HCT116 (cell line): ENCODE measurements around the gene CERT1. TPM values are rescaled to one million over a fixed set of nuclear protein-coding genes. Genes with fewer than 3 reads are reported as not detected.

ENCODE experiments used
- ATAC-seq: fragments of 200-7000 bp; cut with Tn5 transposase; 2 replicates; pipeline ENCODE4 v1.9.1; 2020; ENCODE audit warnings: mild to moderate bottlenecking, moderate library complexity
- BruUV-seq: library from RNA; stranded (reverse); fragments of 400-500 nt; replicated peaks from 2 replicates; lab custom pipeline; 2021; lab: Mats Ljungman, UMichigan
- CTCF ChIA-PET: fragments of 300-600 bp; sonication (Branson Sonifier 250); formaldehyde crosslinking; loops from one replicate; lab custom pipeline; 2021; ENCODE audit warnings: antibody characterized with exemption; lab: Charles Lee
- POLR2A ChIA-PET: fragments of 300-600, 350-600 bp; sonication (Branson Sonifier 250); formaldehyde crosslinking; loops from one replicate; lab custom pipeline; 2021; ENCODE audit warnings: antibody characterized with exemption; lab: Charles Lee
- RAD21 ChIA-PET, 2 experiments: fragments of 300-600 bp; sonication (Branson Sonifier 250); formaldehyde crosslinking; loops; one replicate each; lab custom pipeline; 2023; ENCODE audit warnings: low total read pairs in 2 of 2; ENCODE audit not compliant: uncharacterized antibody in 2 of 2, unreplicated experiment in 2 of 2, low non-redundant PET in 1 of 2; lab: Charles Lee
- DNase-seq: peaks from one replicate; pipeline ENCODE4 v3.0.0-alpha.2; 2010; ENCODE audit warnings: low read depth, low spot score
- H2AFZ ChIP-seq: fragments of 200-600 bp; shearing (Covaris generic), sonication (generic); 2 replicates; pipeline ENCODE4 v1.6.1; 2017; ENCODE audit warnings: low read depth, mixed run types, mixed read lengths, antibody characterized with exemption, low read length; ENCODE audit not compliant: poor library complexity, severe bottlenecking
- H3K27ac ChIP-seq: 2 replicates; pipeline ENCODE4 v1.5.1; 2012; ENCODE audit warnings: low read depth, low read length
- H3K27me3 ChIP-seq: fragments of 200-600 bp; sonication (generic); 2 replicates; pipeline ENCODE4 v1.6.1; 2016; ENCODE audit warnings: mixed run types, low read length, mixed read lengths; ENCODE audit not compliant: insufficient read depth
- H3K36me3 ChIP-seq, 2 experiments: fragments of 200-500 bp in 1 of 2; fragments of 200-600 bp in 1 of 2; sonication (Bioruptor generic) in 1 of 2; sonication (generic) in 1 of 2; 2 replicates each; pipeline versions ENCODE4 v1.5.1 to v1.6.1; 2014 to 2016; ENCODE audit warnings: low read length in 2 of 2, inconsistent platforms in 1 of 2, mixed read lengths in 1 of 2, mixed run types in 1 of 2; ENCODE audit not compliant: insufficient read depth in 2 of 2, control insufficient read depth in 1 of 2
- H3K4me1 ChIP-seq, 2 experiments: fragments of 200-600 bp in 1 of 2; sonication (generic) in 1 of 2; 2 replicates each; pipeline versions ENCODE4 v1.5.1 to v1.6.1; 2012 to 2017; ENCODE audit warnings: low read length in 2 of 2, inconsistent platforms in 1 of 2, mild to moderate bottlenecking in 1 of 2, mixed read lengths in 1 of 2, mixed run types in 1 of 2, moderate library complexity in 1 of 2; ENCODE audit not compliant: insufficient read depth in 2 of 2, control insufficient read depth in 1 of 2
- H3K4me2 ChIP-seq: fragments of 200-600 bp; sonication (generic); 2 replicates; pipeline ENCODE4 v1.6.1; 2017; ENCODE audit warnings: mixed run types, low read length, mixed read lengths
- H3K4me3 ChIP-seq, 2 experiments: fragments of 200-600 bp in 1 of 2; sonication (generic) in 1 of 2; replicated peaks in 1 of 2; 2 replicates each; pipeline ENCODE4 v1.5.1; 2011 to 2016; ENCODE audit warnings: low read length in 2 of 2, control low read depth in 1 of 2, low read depth in 1 of 2, mild to moderate bottlenecking in 1 of 2, mixed read lengths in 1 of 2, mixed run types in 1 of 2
- H3K79me2 ChIP-seq: fragments of 200-600 bp; sonication (generic); 2 replicates; pipeline ENCODE4 v1.6.1; 2017; ENCODE audit warnings: mild to moderate bottlenecking, mixed run types, low read length, moderate library complexity, mixed read lengths; ENCODE audit not compliant: insufficient read depth
- H3K9ac ChIP-seq: fragments of 200-600 bp; sonication (generic); 2 replicates; pipeline ENCODE4 v1.6.1; 2016; ENCODE audit warnings: low read length, mixed read lengths
- H3K9me2 ChIP-seq: fragments of 200-600 bp; sonication (generic), shearing (Covaris generic); 2 replicates; pipeline ENCODE4 v1.6.1; 2017; ENCODE audit warnings: mixed run types, mild to moderate bottlenecking, moderate library complexity; ENCODE audit not compliant: insufficient read depth
- H3K9me3 ChIP-seq, 2 experiments: fragments of 200-500 bp in 1 of 2; fragments of 200-600 bp in 1 of 2; sonication (Bioruptor generic) in 1 of 2; sonication (generic) in 1 of 2; 2 replicates each; pipeline ENCODE4 v1.6.1; 2014 to 2017; ENCODE audit warnings: low read length in 2 of 2, mixed read lengths in 2 of 2, inconsistent platforms in 1 of 2, low read depth in 1 of 2, mild to moderate bottlenecking in 1 of 2, mixed run types in 1 of 2, moderate library complexity in 1 of 2; ENCODE audit not compliant: control insufficient read depth in 1 of 2, insufficient read depth in 1 of 2
- H4K20me1 ChIP-seq: fragments of 200-600 bp; sonication (generic), shearing (Covaris generic); 2 replicates; pipeline ENCODE4 v1.6.1; 2017; ENCODE audit warnings: mixed run types, mild to moderate bottlenecking, moderate library complexity; ENCODE audit not compliant: insufficient read depth
- CEBPB ChIP-seq: IDR thresholded peaks from 2 replicates; pipeline ENCODE4 v1.6.1; 2012; ENCODE audit warnings: low read depth
- EZH2phosphoT487 ChIP-seq: fragments of 200-600 bp; IDR thresholded peaks from 2 replicates; pipeline ENCODE4 v1.6.1; 2018; ENCODE audit warnings: antibody characterized with exemption, borderline replicate concordance
- MAX ChIP-seq: IDR thresholded peaks from 2 replicates; pipeline ENCODE4 v1.6.1; 2012
- SIN3A ChIP-seq: IDR thresholded peaks from 2 replicates; pipeline ENCODE4 v1.6.1; 2012; ENCODE audit warnings: low read depth
- SP1 ChIP-seq: IDR thresholded peaks from 2 replicates; pipeline ENCODE4 v1.6.1; 2012; ENCODE audit warnings: low read depth
- intact Hi-C: fragments of 100-400 bp; cut with micrococcal nuclease; formaldehyde crosslinking; loops from 2 replicates; pipeline ENCODE4 v1.10.0; 2022
- total RNA-seq: library from RNA; stranded (reverse); gene quantifications from one replicate; pipeline ENCODE4 v1.2.1, GENCODE V29; 2021; ENCODE audit not compliant: unreplicated experiment
- TF ChIP-seq, protein P1 (sequence below): IDR thresholded peaks from 2 replicates; pipeline ENCODE4 v1.6.1; 2012; ENCODE audit warnings: low read depth

The CERT1 gene
- total RNA-seq, 1 experiment from 2014 or later = 22.8 TPM

DNA sequence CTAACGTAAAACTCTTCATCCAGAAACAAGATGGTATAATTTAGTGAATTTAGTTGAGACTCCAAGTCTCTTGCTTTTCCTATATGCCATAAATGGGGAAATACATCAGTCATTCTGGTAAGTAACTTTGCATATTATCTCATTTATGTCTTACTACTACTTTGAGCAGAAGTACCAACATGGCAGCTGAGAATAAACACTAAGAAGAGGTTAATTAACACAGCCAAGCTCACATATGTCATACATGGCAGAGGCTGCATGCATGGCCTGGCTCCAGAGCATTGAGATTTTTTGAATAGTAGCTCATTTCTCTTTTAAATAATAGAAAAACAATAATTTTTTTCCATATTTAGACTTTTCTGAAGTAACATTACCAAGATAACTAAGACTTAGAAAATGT lies 54.3 kb downstream of the CERT1 start:
- Histone ChIP-seq H3K36me3 (no peaks in the 10 kb centered on the region), H2AFZ (no peak overlapping the region), H3K27me3 (no peaks in the 10 kb centered on the region)
- no peak for TF ChIP-seq SIN3A
- TF ChIP-seq CEBPB = no peak
- TF ChIP-seq, all 23 proteins: peak for 0
- H3K4me1 ChIP-seq = no peaks in the 10 kb centered on the region
- ATAC-seq (no peak), DNase-seq (no peak)
- no peaks in the 10 kb centered on the region for H3K9me2 ChIP-seq
- H3K4me2 ChIP-seq = no peak overlapping the region
- intact Hi-C loops = no loop called here
- no peaks in the 10 kb centered on the region for H3K79me2 ChIP-seq
- no peak overlapping the region for H3K9ac ChIP-seq
- ChIA-PET POLR2A (no interaction called here), CTCF (no interaction called here), RAD21 (no interaction called here)
- BruUV-seq = no TSS peak
- H3K4me3 ChIP-seq = no peak overlapping the region
- no peaks in the 10 kb centered on the region for H3K9me3 ChIP-seq
- H3K27ac ChIP-seq = no peak overlapping the region
- H4K20me1 ChIP-seq = no peaks in the 10 kb centered on the region

DNA sequence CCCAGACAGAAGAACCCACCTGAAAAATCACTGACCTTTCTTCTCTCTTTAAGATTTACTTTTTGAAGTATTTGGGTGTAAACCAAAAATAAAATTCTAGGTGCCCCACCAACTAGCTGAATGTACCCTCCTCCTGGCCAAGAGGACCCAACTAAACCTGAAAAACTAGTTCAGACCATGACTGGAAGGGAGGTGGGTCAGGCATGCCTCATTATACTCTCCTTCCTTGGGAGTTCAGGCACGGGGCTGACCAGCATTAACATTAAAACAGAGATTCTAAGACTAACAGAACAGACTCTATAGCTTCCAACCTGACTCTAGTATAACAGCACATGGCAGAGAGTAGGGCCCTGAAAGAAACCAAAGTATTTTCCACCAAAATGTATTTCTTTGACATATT lies 61.4 kb downstream of the CERT1 start:
- Histone ChIP-seq H3K4me2 (no peak overlapping the region), H2AFZ (no peak overlapping the region), H3K4me3 (no peak overlapping the region), H3K9ac (no peak overlapping the region), H3K27me3 (no peaks in the 10 kb centered on the region), H3K4me1 (peaks cover 3 to 7% of the 10 kb centered on the region in 2 experiments; a peak in 2 of 4 replicates), H3K79me2 (no peaks in the 10 kb centered on the region), H3K9me3 (no peaks in the 10 kb centered on the region), H3K27ac (no peak overlapping the region)
- POLR2A ChIA-PET = no interaction called here
- DNase-seq = no peak
- TF ChIP-seq, protein P1, sequence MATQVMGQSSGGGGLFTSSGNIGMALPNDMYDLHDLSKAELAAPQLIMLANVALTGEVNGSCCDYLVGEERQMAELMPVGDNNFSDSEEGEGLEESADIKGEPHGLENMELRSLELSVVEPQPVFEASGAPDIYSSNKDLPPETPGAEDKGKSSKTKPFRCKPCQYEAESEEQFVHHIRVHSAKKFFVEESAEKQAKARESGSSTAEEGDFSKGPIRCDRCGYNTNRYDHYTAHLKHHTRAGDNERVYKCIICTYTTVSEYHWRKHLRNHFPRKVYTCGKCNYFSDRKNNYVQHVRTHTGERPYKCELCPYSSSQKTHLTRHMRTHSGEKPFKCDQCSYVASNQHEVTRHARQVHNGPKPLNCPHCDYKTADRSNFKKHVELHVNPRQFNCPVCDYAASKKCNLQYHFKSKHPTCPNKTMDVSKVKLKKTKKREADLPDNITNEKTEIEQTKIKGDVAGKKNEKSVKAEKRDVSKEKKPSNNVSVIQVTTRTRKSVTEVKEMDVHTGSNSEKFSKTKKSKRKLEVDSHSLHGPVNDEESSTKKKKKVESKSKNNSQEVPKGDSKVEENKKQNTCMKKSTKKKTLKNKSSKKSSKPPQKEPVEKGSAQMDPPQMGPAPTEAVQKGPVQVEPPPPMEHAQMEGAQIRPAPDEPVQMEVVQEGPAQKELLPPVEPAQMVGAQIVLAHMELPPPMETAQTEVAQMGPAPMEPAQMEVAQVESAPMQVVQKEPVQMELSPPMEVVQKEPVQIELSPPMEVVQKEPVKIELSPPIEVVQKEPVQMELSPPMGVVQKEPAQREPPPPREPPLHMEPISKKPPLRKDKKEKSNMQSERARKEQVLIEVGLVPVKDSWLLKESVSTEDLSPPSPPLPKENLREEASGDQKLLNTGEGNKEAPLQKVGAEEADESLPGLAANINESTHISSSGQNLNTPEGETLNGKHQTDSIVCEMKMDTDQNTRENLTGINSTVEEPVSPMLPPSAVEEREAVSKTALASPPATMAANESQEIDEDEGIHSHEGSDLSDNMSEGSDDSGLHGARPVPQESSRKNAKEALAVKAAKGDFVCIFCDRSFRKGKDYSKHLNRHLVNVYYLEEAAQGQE = no peak
- TF ChIP-seq MAX = no peak
- TF ChIP-seq EZH2phosphoT487 = no peak
- TF ChIP-seq CEBPB = no peak
- no peak for TF ChIP-seq SP1
- TF ChIP-seq, all 23 proteins: peak for 0
- Histone ChIP-seq H3K9me2 (no peaks in the 10 kb centered on the region), H4K20me1 (no peaks in the 10 kb centered on the region), H3K36me3 (no peaks in the 10 kb centered on the region)
- intact Hi-C loops = no loop called here
- BruUV-seq = no TSS peak
- ChIA-PET RAD21 (no interaction called here), CTCF (no interaction called here)
- ATAC-seq = no peak
